ENCODE measurements around the gene ERVV-1.
"Not testable (repeated sequence)": the region's sequence is repeated elsewhere in the genome, so short reads cannot be mapped to it uniquely, and the experiment has no call there.

The ERVV-1 gene

GRCh38 chr19:53013621-53014020 is at the start of gene ERVV-1:
Gene ERVV-1 (plus strand): TSS chr19:53013921. CDS start chr19:53014091, 170 bp downstream.
- no peak for DNase-seq

- DNase-seq: no peak
These were observed 45.9 kb upstream of the ERVV-1 start for GRCh38 chr19:52967772-52968171.

GRCh38 chr19:52981329-52981728 is 32.4 kb upstream of the ERVV-1 start:
- no peak for DNase-seq

- not testable (repeated sequence) for DNase-seq
These were observed 30.6 kb upstream of the ERVV-1 start for GRCh38 chr19:52983167-52983566.

GRCh38 chr19:52987221-52987620 is 26.5 kb upstream of the ERVV-1 start:
- DNase-seq: no peak

GRCh38 chr19:52988506-52988905 is 25.2 kb upstream of the ERVV-1 start:
- DNase-seq: no peak

- DNase-seq: no peak
These were observed 22.8 kb upstream of the ERVV-1 start for GRCh38 chr19:52990759-52991418.

- DNase-seq: no peak
These were observed 22.2 kb upstream of the ERVV-1 start for GRCh38 chr19:52991484-52991883.

- no peak for DNase-seq
These were observed 21.4 kb upstream of the ERVV-1 start for GRCh38 chr19:52992109-52993004.

- DNase-seq: peak; percentile 74
These were observed 20.2 kb upstream of the ERVV-1 start for GRCh38 chr19:52993342-52994178.

GRCh38 chr19:52995711-52996110 is 18.0 kb upstream of the ERVV-1 start:
- DNase-seq: no peak

GRCh38 chr19:52997975-52998374 is 15.7 kb upstream of the ERVV-1 start:
- DNase-seq: no peak

GRCh38 chr19:53002479-53002878 is 11.2 kb upstream of the ERVV-1 start:
- no peak for DNase-seq

GRCh38 chr19:53004242-53004641 is 9.5 kb upstream of the ERVV-1 start:
- no peak for DNase-seq

GRCh38 chr19:53007200-53007599 is 6.5 kb upstream of the ERVV-1 start:
- no peak for DNase-seq

- DNase-seq: no peak
These were observed 6.1 kb upstream of the ERVV-1 start for GRCh38 chr19:53007606-53008005.

GRCh38 chr19:53008061-53008778 is 5.5 kb upstream of the ERVV-1 start:
- DNase-seq: no peak

- no peak for DNase-seq
These were observed 3.2 kb upstream of the ERVV-1 start for GRCh38 chr19:53010494-53010893.

GRCh38 chr19:53012006-53012405 is 1.7 kb upstream of the ERVV-1 start:
- DNase-seq: no peak

- no peak for DNase-seq
These were observed 1.4 kb downstream of the ERVV-1 start for GRCh38 chr19:53015159-53015558.

- no peak for DNase-seq
These were observed 2.0 kb downstream of the ERVV-1 start for GRCh38 chr19:53015730-53016129.

GRCh38 chr19:53019684-53020083 is 6.0 kb downstream of the ERVV-1 start:
- no peak for DNase-seq

GRCh38 chr19:53028306-53028705 is 14.6 kb downstream of the ERVV-1 start:
- not testable (repeated sequence) for DNase-seq
